Ureter (tissue), 1 donor: Measurements from ENCODE around the gene CNGA2. TPM values are rescaled to one million over a fixed set of nuclear protein-coding genes. Genes with fewer than 3 reads are reported as not detected.

Experiments
- total RNA-seq: library from RNA; stranded (reverse); gene quantifications from one replicate; pipeline ENCODE4 v1.2.4, GENCODE V29; 2023
- donor health status: DM: yes; HTN: yes; CAD: no.

The CNGA2 gene
- total RNA-seq, 1 donor from 2014 or later: not detected

Other genes with a start within 250 kb of the CNGA2 start
- gene PASD1, start 171.1 kb upstream of the CNGA2 start, total RNA-seq: not detected
- gene PRRG3, start 39.3 kb upstream of the CNGA2 start, total RNA-seq: 0.91 TPM
- not detected for gene FATE1, start 18.7 kb upstream of the CNGA2 start, total RNA-seq
- not detected for gene MAGEA4, start 178.1 kb downstream of the CNGA2 start, total RNA-seq
- 97.8 TPM for gene GABRE, start 239.9 kb downstream of the CNGA2 start, total RNA-seq